Natural killer cell (primary cell): Measurements from ENCODE around the gene DUT. TPM values are rescaled to one million over a fixed set of nuclear protein-coding genes. Genes with fewer than 3 reads are reported as not detected.
"Not testable (repeated sequence)": the region's sequence is repeated elsewhere in the genome, so short reads cannot be mapped to it uniquely, and the experiment has no call there.

Experiments
- ATAC-seq, 3 donors: fragments of 150-1000 bp in 2 of 3; fragments of 200-7000 bp in 1 of 3; cut with Tn5 transposase; 1 replicate in 1 of 3; 2 replicates in 2 of 3; pipeline ENCODE4 v1.10.0; 2021; ENCODE audit warnings: mild to moderate bottlenecking in 2 of 3, moderate library complexity in 2 of 3
- DNase-seq, 2 donors: peaks; one replicate each; pipeline versions ENCODE4 v3.0.0 to v3.0.0-alpha.2; 2013 to 2021; ENCODE audit warnings: mixed read lengths in 1 of 2
- H3K27ac ChIP-seq: one replicate; pipeline ENCODE4 v1.5.1; 2013; ENCODE audit warnings: mild to moderate bottlenecking, low read length
- H3K27me3 ChIP-seq: one replicate; pipeline ENCODE4 v1.6.1; 2013; ENCODE audit warnings: low read length; ENCODE audit not compliant: control insufficient read depth, insufficient read depth
- H3K36me3 ChIP-seq: one replicate; pipeline ENCODE4 v1.6.1; 2013; ENCODE audit warnings: low read length; ENCODE audit not compliant: control insufficient read depth, insufficient read depth
- H3K4me1 ChIP-seq: one replicate; pipeline ENCODE4 v1.6.1; 2013; ENCODE audit warnings: low read length; ENCODE audit not compliant: control insufficient read depth, insufficient read depth
- H3K4me3 ChIP-seq: one replicate; pipeline ENCODE4 v1.5.1; 2013; ENCODE audit warnings: low read length
- H3K9me3 ChIP-seq: one replicate; pipeline ENCODE4 v1.6.1; 2013; ENCODE audit warnings: low read length; ENCODE audit not compliant: control insufficient read depth, insufficient read depth
- H3K27ac Mint-ChIP-seq, 2 donors: one replicate each; pipeline ENCODE4 v1.8.0; 2022; ENCODE audit warnings: mild to moderate bottlenecking in 2 of 2, mixed read lengths in 2 of 2, moderate library complexity in 1 of 2
- H3K27me3 Mint-ChIP-seq, 2 donors: one replicate each; pipeline ENCODE4 v1.8.0; 2022; ENCODE audit warnings: low read depth in 2 of 2, mixed read lengths in 2 of 2
- H3K36me3 Mint-ChIP-seq: one replicate; pipeline ENCODE4 v1.8.0; 2022; ENCODE audit warnings: mixed read lengths
- H3K4me1 Mint-ChIP-seq, 2 donors: one replicate each; pipeline ENCODE4 v1.8.0; 2022; ENCODE audit warnings: mixed read lengths in 2 of 2
- H3K4me3 Mint-ChIP-seq: one replicate; pipeline ENCODE4 v1.8.0; 2022; ENCODE audit warnings: mild to moderate bottlenecking, moderate library complexity, mixed read lengths
- H3K9me3 Mint-ChIP-seq, 2 donors: one replicate each; pipeline ENCODE4 v1.8.0; 2022; ENCODE audit warnings: mixed read lengths in 2 of 2
- CTCF ChIP-seq: fragments of 200-600 bp; IDR thresholded peaks from one replicate; pipeline ENCODE4 v1.8.0; 2022; ENCODE audit warnings: antibody characterized with exemption
- WGBS: methylation state at CpG from one replicate; pipeline ENCODE4 v1.1.7; 2013; ENCODE audit warnings: missing lambda C conversion rate; ENCODE audit not compliant: insufficient coverage; 5-methylcytosine and 5-hydroxymethylcytosine counted together
- intact Hi-C: fragments of 100-400 bp; cut with micrococcal nuclease; formaldehyde crosslinking; loops from one replicate; pipeline ENCODE4 v1.14.2; 2022
- total RNA-seq, 4 donors: library from RNA; stranded (reverse); fragments of 120-200 nt in 1 of 4; gene quantifications; one replicate each; pipeline versions ENCODE4 v1.2.3 to v1.2.4, GENCODE V29; 2013 to 2022

The DUT gene
- total RNA-seq, 3 donors from 2014 or later (not counting 1 experiment from before 2014, with no cell fraction given), result 34.4 to 48.3 (median 44.8) TPM

GRCh38 chr15:48318131-48318530 lies 13.1 kb upstream of the DUT start:
- Mint-ChIP-seq H3K4me1 (no peaks in the 10 kb centered on the region), H3K27ac (no peak overlapping the region), H3K9me3 (no peaks in the 10 kb centered on the region), H3K27me3 (peaks cover 0 to 7% of the 10 kb centered on the region in 2 donors), H3K4me3 (no peak overlapping the region), H3K36me3 (no peaks in the 10 kb centered on the region)
- Histone ChIP-seq H3K27ac (no peak overlapping the region), H3K4me3 (no peak overlapping the region), H3K27me3 (no peaks in the 10 kb centered on the region), H3K36me3 (no peaks in the 10 kb centered on the region), H3K4me1 (no peaks in the 10 kb centered on the region), H3K9me3 (no peaks in the 10 kb centered on the region)
- intact Hi-C loops, result no loop called here
- WGBS, result 88% methylated on average over 5 of the region's 6 CpGs
- no peak for ATAC-seq
- DNase-seq, result no peak
- no peak for TF ChIP-seq CTCF

GRCh38 chr15:48323294-48323693 lies 7.9 kb upstream of the DUT start:
- Histone ChIP-seq H3K27ac (no peak overlapping the region), H3K4me3 (no peak overlapping the region), H3K27me3 (no peaks in the 10 kb centered on the region), H3K9me3 (no peaks in the 10 kb centered on the region), H3K4me1 (no peaks in the 10 kb centered on the region), H3K36me3 (no peaks in the 10 kb centered on the region)
- 96% methylated on average over 7 of the region's 7 CpGs for WGBS
- DNase-seq (no peak), ATAC-seq (no peak)
- Mint-ChIP-seq H3K4me3 (no peak overlapping the region), H3K9me3 (no peaks in the 10 kb centered on the region), H3K36me3 (no peaks in the 10 kb centered on the region), H3K27me3 (no peaks in the 10 kb centered on the region), H3K27ac (no peak overlapping the region), H3K4me1 (no peaks in the 10 kb centered on the region)
- no peak for TF ChIP-seq CTCF
- intact Hi-C loops, result no loop called here

- no peak overlapping the region for H3K27ac Mint-ChIP-seq
- WGBS, result 78% methylated on average over 5 of the region's 5 CpGs
- Histone ChIP-seq H3K27ac (no peak overlapping the region), H3K4me1 (no peaks in the 10 kb centered on the region), H3K9me3 (no peaks in the 10 kb centered on the region), H3K27me3 (no peaks in the 10 kb centered on the region), H3K36me3 (no peaks in the 10 kb centered on the region), H3K4me3 (no peak overlapping the region)
- H3K36me3 Mint-ChIP-seq, result no peaks in the 10 kb centered on the region
- H3K9me3 Mint-ChIP-seq, result no peaks in the 10 kb centered on the region
- intact Hi-C loops, result no loop called here
- no peak for TF ChIP-seq CTCF
- DNase-seq (no peak), ATAC-seq (no peak)
- H3K4me3 Mint-ChIP-seq, result no peak overlapping the region
- peaks cover 2% of the 10 kb centered on the region in 2 donors for H3K4me1 Mint-ChIP-seq
- no peaks in the 10 kb centered on the region for H3K27me3 Mint-ChIP-seq
Observed at GRCh38 chr15:48324949-48325348, 6.3 kb upstream of the DUT start.

- H3K27ac Mint-ChIP-seq, result no peak overlapping the region
- Histone ChIP-seq H3K36me3 (no peaks in the 10 kb centered on the region), H3K27ac (no peak overlapping the region), H3K4me1 (peaks cover 3% of the 10 kb centered on the region), H3K27me3 (no peaks in the 10 kb centered on the region), H3K4me3 (no peak overlapping the region), H3K9me3 (no peaks in the 10 kb centered on the region)
- ATAC-seq, result no peak
- intact Hi-C loops, result no loop called here
- peaks cover 6% of the 10 kb centered on the region in 2 donors for H3K4me1 Mint-ChIP-seq
- no peaks in the 10 kb centered on the region for H3K27me3 Mint-ChIP-seq
- H3K36me3 Mint-ChIP-seq, result no peaks in the 10 kb centered on the region
- TF ChIP-seq CTCF, result no peak
- H3K4me3 Mint-ChIP-seq, result no peak overlapping the region
- no peak for DNase-seq
- 86% methylated on average over 3 of the region's 5 CpGs for WGBS
- H3K9me3 Mint-ChIP-seq, result no peaks in the 10 kb centered on the region
Observed at GRCh38 chr15:48325400-48325799, 5.8 kb upstream of the DUT start.

GRCh38 chr15:48326180-48326579 lies 5.0 kb upstream of the DUT start:
- H3K36me3 Mint-ChIP-seq, H3K4me3 Mint-ChIP-seq, H3K36me3 ChIP-seq, H3K4me3 ChIP-seq, intact Hi-C loops, H3K27me3 ChIP-seq, DNase-seq, H3K9me3 ChIP-seq, H3K9me3 Mint-ChIP-seq, ATAC-seq, H3K4me1 ChIP-seq, H3K27ac Mint-ChIP-seq, H3K27ac ChIP-seq, H3K27me3 Mint-ChIP-seq: not testable (repeated sequence)
- H3K4me1 Mint-ChIP-seq, result peaks cover 13 to 14% of the 10 kb centered on the region in 2 donors
- 85% methylated on average over 6 of the region's 6 CpGs for WGBS
